IPS-20b (cell line): Measurements from ENCODE around the gene MAP2.
"Not testable (repeated sequence)": the region's sequence is repeated elsewhere in the genome, so short reads cannot be mapped to it uniquely, and the experiment has no call there.

ENCODE experiments used
- H3K27ac ChIP-seq: one replicate; pipeline ENCODE4 v1.5.1; 2013; ENCODE audit warnings: low read length
- H3K27me3 ChIP-seq: 2 replicates; pipeline ENCODE4 v1.6.1; 2013; ENCODE audit warnings: mild to moderate bottlenecking, low read length, inconsistent platforms; ENCODE audit not compliant: insufficient read depth
- H3K36me3 ChIP-seq: 2 replicates; pipeline ENCODE4 v1.6.1; 2013; ENCODE audit warnings: low read depth, mild to moderate bottlenecking, inconsistent platforms, low read length, moderate library complexity; ENCODE audit not compliant: insufficient read depth
- H3K4me1 ChIP-seq: 2 replicates; pipeline ENCODE4 v1.6.1; 2013; ENCODE audit warnings: mild to moderate bottlenecking, control low read depth, inconsistent platforms, low read length, moderate library complexity; ENCODE audit not compliant: insufficient read depth
- H3K4me3 ChIP-seq: 2 replicates; pipeline ENCODE4 v1.5.1; 2013; ENCODE audit warnings: mild to moderate bottlenecking, low read length, inconsistent platforms
- H3K9ac ChIP-seq: 2 replicates; pipeline ENCODE4 v1.6.1; 2013; ENCODE audit warnings: low read depth, mild to moderate bottlenecking, inconsistent platforms, low read length, moderate library complexity
- H3K9me3 ChIP-seq: 2 replicates; pipeline ENCODE4 v1.6.1; 2013; ENCODE audit warnings: mild to moderate bottlenecking, low read depth, low read length, inconsistent platforms; ENCODE audit not compliant: insufficient read depth

Gene MAP2

GRCh38 chr2:209476367-209477208 is 52.7 kb downstream of the MAP2 start:
- peaks cover 10% of the 10 kb centered on the region for H3K4me1 ChIP-seq
- no peaks in the 10 kb centered on the region for H3K9me3 ChIP-seq
- no peak overlapping the region for H3K27ac ChIP-seq
- no peaks in the 10 kb centered on the region for H3K27me3 ChIP-seq
- H3K4me3 ChIP-seq, result no peak overlapping the region
- no peaks in the 10 kb centered on the region for H3K36me3 ChIP-seq
- H3K9ac ChIP-seq, result no peak overlapping the region

GRCh38 chr2:209492296-209492695 is 68.4 kb downstream of the MAP2 start:
- H3K4me1 ChIP-seq, H3K9ac ChIP-seq, H3K27me3 ChIP-seq, H3K4me3 ChIP-seq, H3K27ac ChIP-seq, H3K36me3 ChIP-seq: not testable (repeated sequence)
- peaks cover 12% of the 10 kb centered on the region for H3K9me3 ChIP-seq

- H3K4me3 ChIP-seq, result not testable (repeated sequence)
Measured at GRCh38 chr2:209495068-209495620, 71.3 kb downstream of the MAP2 start.

GRCh38 chr2:209495855-209496585 is 72.2 kb downstream of the MAP2 start:
- H3K9ac ChIP-seq, result no peak overlapping the region
- no peak overlapping the region for H3K4me3 ChIP-seq
- H3K9me3 ChIP-seq, result peaks cover 7% of the 10 kb centered on the region
- no peaks in the 10 kb centered on the region for H3K36me3 ChIP-seq
- no peaks in the 10 kb centered on the region for H3K27me3 ChIP-seq
- no peak overlapping the region for H3K27ac ChIP-seq
- no peaks in the 10 kb centered on the region for H3K4me1 ChIP-seq

More at GRCh38 chr2:209495068-209495620, 71.3 kb downstream of the MAP2 start:
- not testable (repeated sequence) for H3K27ac ChIP-seq, H3K36me3 ChIP-seq, H3K9ac ChIP-seq, H3K27me3 ChIP-seq, H3K9me3 ChIP-seq, H3K4me1 ChIP-seq

GRCh38 chr2:209496586-209496982 is 72.7 kb downstream of the MAP2 start:
- Histone ChIP-seq H3K27ac (no peak overlapping the region), H3K36me3 (no peaks in the 10 kb centered on the region), H3K9me3 (peaks cover 7% of the 10 kb centered on the region), H3K4me3 (no peak overlapping the region), H3K4me1 (0 out of 2 replicates have a peak, but pooled peaks cover 2% of the 10 kb centered on the region), H3K27me3 (no peaks in the 10 kb centered on the region), H3K9ac (no peak overlapping the region)

- H3K4me3 ChIP-seq, result no peak overlapping the region
- H3K9ac ChIP-seq, result no peak overlapping the region
- H3K9me3 ChIP-seq, result peaks cover 7% of the 10 kb centered on the region
- 0 out of 2 replicates have a peak, but pooled peaks cover 2% of the 10 kb centered on the region for H3K4me1 ChIP-seq
- no peak overlapping the region for H3K27ac ChIP-seq
- H3K27me3 ChIP-seq, result no peaks in the 10 kb centered on the region
- H3K36me3 ChIP-seq, result no peaks in the 10 kb centered on the region
Measured at GRCh38 chr2:209498614-209499013, 74.8 kb downstream of the MAP2 start.

GRCh38 chr2:209499069-209499468 is 75.2 kb downstream of the MAP2 start:
- H3K9me3 ChIP-seq, result peaks cover 7% of the 10 kb centered on the region
- no peaks in the 10 kb centered on the region for H3K27me3 ChIP-seq
- H3K4me3 ChIP-seq, result no peak overlapping the region
- no peak overlapping the region for H3K27ac ChIP-seq
- H3K4me1 ChIP-seq, result 0 out of 2 replicates have a peak, but pooled peaks cover 2% of the 10 kb centered on the region
- H3K36me3 ChIP-seq, result no peaks in the 10 kb centered on the region
- H3K9ac ChIP-seq, result no peak overlapping the region

- peaks cover 7% of the 10 kb centered on the region; the same call in 1 of the 2 replicates for H3K9me3 ChIP-seq
- no peak overlapping the region for H3K4me3 ChIP-seq
- peaks cover 5% of the 10 kb centered on the region; the same call in 1 of the 2 replicates for H3K4me1 ChIP-seq
- no peaks in the 10 kb centered on the region for H3K27me3 ChIP-seq
- no peak overlapping the region for H3K27ac ChIP-seq
- no peaks in the 10 kb centered on the region for H3K36me3 ChIP-seq
- H3K9ac ChIP-seq, result no peak overlapping the region
Measured at GRCh38 chr2:209501579-209501978, 77.7 kb downstream of the MAP2 start.

GRCh38 chr2:209505410-209505809 is 81.6 kb downstream of the MAP2 start:
- no peaks in the 10 kb centered on the region for H3K9me3 ChIP-seq
- no peaks in the 10 kb centered on the region for H3K27me3 ChIP-seq
- no peak overlapping the region for H3K4me3 ChIP-seq
- H3K36me3 ChIP-seq, result no peaks in the 10 kb centered on the region
- H3K4me1 ChIP-seq, result peaks cover 6% of the 10 kb centered on the region; the same call in 1 of the 2 replicates
- H3K27ac ChIP-seq, result no peak overlapping the region
- H3K9ac ChIP-seq, result no peak overlapping the region

GRCh38 chr2:209508255-209508654 is 84.4 kb downstream of the MAP2 start:
- Histone ChIP-seq H3K4me1 (peaks cover 4% of the 10 kb centered on the region; the same call in 1 of the 2 replicates), H3K9me3 (no peaks in the 10 kb centered on the region), H3K27ac (no peak overlapping the region), H3K4me3 (no peak overlapping the region), H3K36me3 (no peaks in the 10 kb centered on the region), H3K9ac (no peak overlapping the region), H3K27me3 (peaks cover 10% of the 10 kb centered on the region; the same call in 1 of the 2 replicates)

- Histone ChIP-seq H3K9ac (no peak overlapping the region), H3K27me3 (peaks cover 40% of the 10 kb centered on the region), H3K4me1 (peaks cover under 1% of the 10 kb centered on the region; the same call in 1 of the 2 replicates), H3K4me3 (no peak overlapping the region), H3K9me3 (no peaks in the 10 kb centered on the region), H3K36me3 (no peaks in the 10 kb centered on the region), H3K27ac (no peak overlapping the region)
Measured at GRCh38 chr2:209511637-209512036, 87.8 kb downstream of the MAP2 start.
